AG09319 (cell line): ENCODE measurements around the gene ARHGEF12.
A peak's percentile ranks its signal among the peaks of the same experiment; 100 is the strongest.

Experiments
- DNase-seq: peaks from one replicate; pipeline ENCODE4 v3.0.0-alpha.2; 2010; ENCODE audit warnings: low read depth; ENCODE audit errors: extremely low read depth
- TF ChIP-seq, protein P1 (sequence below): IDR thresholded peaks from 2 replicates; pipeline ENCODE4 v1.5.1; 2011; ENCODE audit warnings: low read depth, mild to moderate bottlenecking, inconsistent platforms, low read length, moderate library complexity

The ARHGEF12 gene

DNA sequence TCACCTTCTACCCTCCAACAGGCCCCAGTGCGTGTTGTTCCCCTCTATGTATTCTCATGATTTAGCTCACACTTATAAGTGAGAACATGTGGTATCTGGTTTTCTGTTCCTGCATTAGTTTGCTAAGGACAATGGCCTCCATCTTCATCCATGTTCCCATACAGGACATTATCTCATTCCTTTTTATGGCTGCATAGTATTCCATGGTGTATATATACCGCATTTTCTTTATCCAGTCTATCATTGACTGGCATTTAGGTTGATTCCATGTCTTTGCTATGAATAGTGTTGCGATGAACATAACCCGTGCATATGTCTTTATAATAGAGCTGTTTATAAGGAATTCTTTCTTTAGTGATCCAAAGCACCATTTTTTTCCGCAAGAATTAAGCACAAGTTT, 39.7 kb upstream of the ARHGEF12 start:
- no peak for DNase-seq
- TF ChIP-seq, protein P1, sequence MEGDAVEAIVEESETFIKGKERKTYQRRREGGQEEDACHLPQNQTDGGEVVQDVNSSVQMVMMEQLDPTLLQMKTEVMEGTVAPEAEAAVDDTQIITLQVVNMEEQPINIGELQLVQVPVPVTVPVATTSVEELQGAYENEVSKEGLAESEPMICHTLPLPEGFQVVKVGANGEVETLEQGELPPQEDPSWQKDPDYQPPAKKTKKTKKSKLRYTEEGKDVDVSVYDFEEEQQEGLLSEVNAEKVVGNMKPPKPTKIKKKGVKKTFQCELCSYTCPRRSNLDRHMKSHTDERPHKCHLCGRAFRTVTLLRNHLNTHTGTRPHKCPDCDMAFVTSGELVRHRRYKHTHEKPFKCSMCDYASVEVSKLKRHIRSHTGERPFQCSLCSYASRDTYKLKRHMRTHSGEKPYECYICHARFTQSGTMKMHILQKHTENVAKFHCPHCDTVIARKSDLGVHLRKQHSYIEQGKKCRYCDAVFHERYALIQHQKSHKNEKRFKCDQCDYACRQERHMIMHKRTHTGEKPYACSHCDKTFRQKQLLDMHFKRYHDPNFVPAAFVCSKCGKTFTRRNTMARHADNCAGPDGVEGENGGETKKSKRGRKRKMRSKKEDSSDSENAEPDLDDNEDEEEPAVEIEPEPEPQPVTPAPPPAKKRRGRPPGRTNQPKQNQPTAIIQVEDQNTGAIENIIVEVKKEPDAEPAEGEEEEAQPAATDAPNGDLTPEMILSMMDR: no peak

DNA sequence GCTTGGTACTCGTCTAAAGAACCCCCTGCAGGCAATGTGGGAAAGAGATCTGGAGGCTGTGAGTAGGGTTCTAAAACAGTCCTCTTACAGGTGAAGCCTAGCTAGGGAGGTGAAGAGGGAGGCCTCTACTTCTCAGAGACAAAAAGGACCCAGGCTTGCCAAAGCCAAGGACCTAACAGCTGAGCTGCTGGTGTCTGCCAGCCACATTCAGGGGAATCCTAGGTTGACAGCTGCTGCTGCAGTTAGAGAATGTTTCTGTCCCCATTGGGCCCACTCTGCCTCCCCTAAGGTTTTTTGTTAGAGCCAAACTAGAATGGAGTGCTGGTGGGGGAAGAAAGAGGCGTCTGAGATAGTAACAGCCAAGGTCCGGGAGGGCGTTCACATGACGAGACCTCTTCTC, 37.8 kb upstream of the ARHGEF12 start:
- TF ChIP-seq, protein P1: no peak

DNA sequence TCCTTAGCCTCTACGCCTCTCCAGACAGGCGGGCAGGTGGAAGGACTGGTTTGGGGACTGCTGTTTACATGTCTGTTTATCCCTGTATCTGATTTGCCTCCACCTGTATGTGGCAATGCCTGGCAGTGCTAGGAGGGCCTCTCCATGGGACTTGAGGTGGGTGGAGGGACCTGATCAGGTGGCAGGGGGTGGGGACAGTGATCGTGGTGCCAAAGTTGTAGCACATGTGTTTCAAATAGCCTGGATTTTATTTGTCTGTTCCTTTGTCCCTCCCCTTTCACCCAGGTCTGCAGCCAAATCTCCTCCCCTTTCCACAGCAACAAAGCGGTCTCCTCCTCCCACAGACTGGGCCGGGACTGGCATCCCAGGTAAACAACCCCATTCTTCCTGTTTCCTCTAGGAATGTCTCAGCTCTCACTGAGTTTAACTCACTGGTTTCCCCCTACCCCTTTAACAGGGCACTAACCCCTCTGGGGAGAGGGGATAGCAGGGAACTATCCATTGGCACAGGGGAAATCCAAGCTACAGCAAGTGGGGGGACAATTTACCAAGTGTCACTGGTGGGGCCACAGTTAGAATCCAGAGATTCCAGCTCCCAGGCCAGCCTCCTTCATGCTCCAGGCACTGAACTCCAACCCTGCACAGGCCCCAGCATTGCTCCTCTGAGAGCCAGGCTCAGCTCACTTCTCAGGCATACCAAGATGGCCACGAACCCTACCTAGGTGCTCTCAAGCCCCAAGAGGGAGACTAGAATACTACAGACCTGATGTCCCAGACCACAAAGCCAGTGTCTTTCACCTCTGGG, 34.0 kb upstream of the ARHGEF12 start:
- TF ChIP-seq, protein P1: no peak
- no peak for DNase-seq

More for the DNA sequence above, 37.8 kb upstream of the ARHGEF12 start:
- DNase-seq: no peak

DNA sequence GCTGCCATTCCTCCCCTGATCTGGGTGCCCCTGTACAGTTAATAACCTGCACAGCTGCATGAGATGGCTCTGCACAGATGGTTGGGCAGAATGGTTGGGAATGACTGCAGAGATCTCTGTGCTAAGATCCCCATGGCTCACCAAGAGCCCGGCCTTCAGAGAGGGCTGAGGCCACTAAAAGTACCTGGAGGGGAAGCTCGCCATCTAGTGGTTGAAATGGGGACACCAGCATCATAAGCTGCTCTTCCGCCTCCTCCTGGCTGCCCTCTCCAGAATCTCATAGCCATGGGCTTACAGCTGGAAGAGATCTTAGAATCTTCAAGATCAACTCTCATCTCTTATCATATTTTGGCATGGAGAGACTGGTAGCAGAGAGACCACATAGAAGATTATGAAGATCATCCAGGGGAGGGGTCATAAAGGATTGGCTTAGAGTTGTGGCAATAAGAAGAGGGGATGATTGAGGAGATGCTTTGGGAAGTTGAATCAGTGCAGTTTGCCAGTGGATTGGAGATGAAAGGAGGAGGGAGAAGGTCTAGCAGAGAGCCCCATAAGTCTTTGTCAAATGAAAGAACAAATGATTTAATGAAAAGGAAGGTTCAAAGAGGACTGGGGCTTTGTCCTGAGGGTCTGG, 33.1 kb upstream of the ARHGEF12 start:
- DNase-seq: peak; percentile 49

DNA sequence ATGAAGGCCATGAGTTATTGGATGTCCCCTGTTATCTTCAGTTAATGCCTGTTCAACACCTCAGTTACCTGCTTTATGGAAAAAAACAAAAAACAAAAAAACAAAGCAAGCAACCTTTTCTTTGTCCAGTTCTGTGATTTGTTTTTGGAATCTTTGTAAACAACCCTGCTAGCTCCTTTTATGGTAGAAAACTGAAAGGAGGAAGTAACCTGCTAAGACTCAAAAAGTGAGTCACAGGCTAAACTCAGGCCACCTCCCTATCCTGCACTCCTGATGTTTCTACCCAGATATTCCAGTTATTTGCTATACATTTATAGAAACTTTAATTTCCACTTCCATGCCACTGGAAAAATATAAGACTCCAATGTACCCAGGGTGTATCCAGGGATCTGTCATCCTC, 31.7 kb upstream of the ARHGEF12 start:
- DNase-seq: no peak
- TF ChIP-seq, protein P1: no peak

More for the DNA sequence above, 33.1 kb upstream of the ARHGEF12 start:
- TF ChIP-seq, protein P1: peak; percentile 100

DNA sequence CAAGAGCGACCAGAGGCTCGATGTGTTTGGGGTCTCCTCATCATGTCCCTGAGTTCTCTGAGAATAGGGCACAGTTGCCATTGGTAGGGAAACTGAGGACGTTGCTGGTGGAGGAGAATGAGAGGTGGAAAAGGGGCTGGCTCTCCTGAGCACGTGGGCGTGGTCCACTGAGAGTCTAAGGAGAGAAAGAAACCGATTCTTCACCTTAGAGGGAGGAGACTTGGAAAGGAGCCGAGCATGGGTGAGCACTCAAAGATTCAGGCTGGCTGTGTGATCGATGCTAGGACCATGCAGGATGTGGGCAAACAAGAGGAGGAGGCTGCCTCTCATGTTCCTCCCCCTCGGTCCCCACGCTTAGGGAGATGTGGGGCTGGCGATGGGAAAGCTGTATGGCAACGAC, 30.9 kb upstream of the ARHGEF12 start:
- TF ChIP-seq, protein P1: no peak
- DNase-seq: no peak
